ENCODE results near the gene COL11A2.

Gene COL11A2

GRCh38 chr6:33191383-33192104, 723 bp downstream of the COL11A2 start:
- DNase-seq, result no peak

DNA sequence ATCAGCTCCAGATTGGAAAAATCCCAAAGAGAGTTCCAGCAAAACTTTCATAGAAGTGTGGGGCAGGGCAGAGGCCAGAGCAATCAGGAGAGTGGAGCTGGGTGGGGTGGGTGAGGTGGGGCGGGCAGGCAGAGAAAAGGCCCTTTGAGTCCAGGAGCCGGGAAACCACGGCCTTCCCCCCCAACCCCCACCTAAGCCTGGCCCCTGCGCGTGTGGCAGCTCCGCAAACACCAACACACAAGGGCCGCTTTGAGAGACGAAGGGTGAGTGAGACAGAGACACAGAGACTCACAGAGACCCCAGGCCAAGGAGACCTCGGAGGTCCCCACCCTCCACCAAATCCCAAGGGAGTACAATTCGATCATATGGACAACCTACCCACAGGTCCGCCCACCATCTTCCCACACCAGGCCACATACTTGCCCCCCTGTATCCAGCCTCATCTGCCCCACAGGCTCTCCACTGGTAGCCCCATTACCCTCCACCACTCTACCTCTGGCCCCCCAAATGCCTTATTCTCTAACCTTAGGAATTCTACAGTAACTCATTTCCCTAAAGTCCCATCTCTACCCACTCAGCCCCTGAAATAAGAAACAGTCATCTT, 1.7 kb downstream of the COL11A2 start:
- DNase-seq, result no peak

GRCh38 chr6:33189625-33190448, 2.4 kb downstream of the COL11A2 start:
- no peak for DNase-seq

- no peak for DNase-seq
Observed at GRCh38 chr6:33189164-33189563, 3.1 kb downstream of the COL11A2 start.

- no peak for DNase-seq
Observed at GRCh38 chr6:33187809-33188208, 4.5 kb downstream of the COL11A2 start.

GRCh38 chr6:33185654-33186187, 6.5 kb downstream of the COL11A2 start:
- no peak for DNase-seq

GRCh38 chr6:33185190-33185589, 7.1 kb downstream of the COL11A2 start:
- no peak for DNase-seq

GRCh38 chr6:33183071-33183683, 9.1 kb downstream of the COL11A2 start:
- no peak for DNase-seq

DNA sequence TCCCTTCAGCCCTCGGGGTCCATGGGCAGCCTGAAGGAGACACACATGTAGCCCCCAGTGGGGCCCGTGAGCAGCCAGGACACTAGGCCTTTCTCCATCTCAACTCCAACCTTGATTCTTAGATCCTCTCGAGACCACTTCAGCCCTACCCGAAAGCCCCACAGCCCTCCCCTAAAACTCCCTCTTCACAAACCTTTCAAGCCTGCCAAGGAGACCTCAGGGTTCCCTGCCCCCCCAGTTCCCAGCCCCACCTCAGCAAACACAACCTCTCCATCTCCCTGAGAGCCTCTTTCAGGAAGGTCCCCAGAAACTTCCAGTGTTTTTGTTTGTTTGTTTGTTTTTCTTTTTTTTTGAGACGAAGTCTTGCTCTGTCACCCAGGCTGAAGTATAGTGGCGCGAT, 11.1 kb downstream of the COL11A2 start:
- no peak for DNase-seq

- DNase-seq, result no peak
Observed at GRCh38 chr6:33178755-33179475, 13.4 kb downstream of the COL11A2 start.

- no peak for DNase-seq
Observed at GRCh38 chr6:33177552-33178446, 14.5 kb downstream of the COL11A2 start.

- DNase-seq, result no peak
Observed at GRCh38 chr6:33176906-33177305, 15.4 kb downstream of the COL11A2 start.

GRCh38 chr6:33175436-33176069, 16.7 kb downstream of the COL11A2 start:
- no peak for DNase-seq

DNA sequence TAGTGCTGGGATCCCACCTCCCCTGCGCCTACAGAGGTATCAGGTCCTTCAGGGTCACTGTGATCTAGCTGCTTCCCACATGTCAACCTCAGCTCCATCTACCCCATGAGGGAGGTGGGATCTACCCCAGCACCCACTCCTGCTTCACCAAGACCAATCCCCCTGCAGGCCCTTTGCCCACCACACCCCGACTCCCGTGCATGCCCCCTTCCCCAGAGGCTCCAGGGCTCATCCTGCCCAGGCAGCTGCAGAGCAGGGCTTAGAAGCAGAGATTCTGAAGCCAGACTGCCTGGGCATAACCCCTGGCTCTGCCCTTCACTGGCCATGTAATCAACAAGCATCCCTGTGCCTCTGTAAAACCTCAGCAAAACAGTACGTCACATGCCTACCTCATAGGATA, 17.5 kb downstream of the COL11A2 start:
- DNase-seq, result no peak

- no peak for DNase-seq
Observed at GRCh38 chr6:33173535-33174180, 18.6 kb downstream of the COL11A2 start.

DNA sequence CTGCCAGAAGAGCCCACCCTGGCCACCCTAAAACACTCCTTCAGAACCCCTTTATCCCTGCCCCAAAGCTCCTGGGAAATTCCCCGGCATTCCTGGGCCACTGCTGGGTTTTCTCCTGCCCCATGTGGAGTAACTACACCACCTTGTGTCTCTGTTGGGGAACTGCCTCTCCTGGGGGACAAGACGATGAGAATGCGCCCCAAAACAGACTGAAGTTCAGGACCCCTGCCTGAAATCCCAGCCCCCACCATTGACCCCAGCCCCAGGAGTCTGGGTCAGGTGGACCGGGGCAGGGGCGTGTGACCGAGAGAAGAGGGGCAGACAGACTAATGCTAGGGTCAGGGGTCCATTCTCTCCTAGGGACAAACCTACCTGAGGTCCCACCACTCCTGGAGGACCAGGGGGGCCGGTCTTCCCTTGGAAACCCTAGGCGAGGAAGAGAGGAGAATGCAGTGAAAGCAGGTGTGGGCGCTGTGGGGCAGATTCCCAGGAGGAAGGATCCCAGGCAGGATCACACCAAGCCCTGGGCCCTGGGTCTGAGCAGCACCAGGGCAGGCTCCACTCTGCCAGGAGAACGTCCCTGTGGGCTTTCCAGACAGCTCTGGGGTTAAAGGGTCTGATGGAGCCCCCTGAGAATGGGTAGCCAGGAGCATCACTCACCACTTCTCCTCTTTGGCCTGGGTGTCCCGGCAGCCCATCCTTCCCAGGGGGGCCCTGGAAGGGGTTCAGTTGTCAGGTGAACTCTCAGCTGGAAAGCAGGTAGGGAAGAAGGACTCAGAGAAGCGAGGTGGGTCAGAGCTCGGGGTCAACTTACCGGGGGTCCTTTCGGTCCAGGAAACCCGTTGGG, 19.4 kb downstream of the COL11A2 start:
- DNase-seq, result no peak

DNA sequence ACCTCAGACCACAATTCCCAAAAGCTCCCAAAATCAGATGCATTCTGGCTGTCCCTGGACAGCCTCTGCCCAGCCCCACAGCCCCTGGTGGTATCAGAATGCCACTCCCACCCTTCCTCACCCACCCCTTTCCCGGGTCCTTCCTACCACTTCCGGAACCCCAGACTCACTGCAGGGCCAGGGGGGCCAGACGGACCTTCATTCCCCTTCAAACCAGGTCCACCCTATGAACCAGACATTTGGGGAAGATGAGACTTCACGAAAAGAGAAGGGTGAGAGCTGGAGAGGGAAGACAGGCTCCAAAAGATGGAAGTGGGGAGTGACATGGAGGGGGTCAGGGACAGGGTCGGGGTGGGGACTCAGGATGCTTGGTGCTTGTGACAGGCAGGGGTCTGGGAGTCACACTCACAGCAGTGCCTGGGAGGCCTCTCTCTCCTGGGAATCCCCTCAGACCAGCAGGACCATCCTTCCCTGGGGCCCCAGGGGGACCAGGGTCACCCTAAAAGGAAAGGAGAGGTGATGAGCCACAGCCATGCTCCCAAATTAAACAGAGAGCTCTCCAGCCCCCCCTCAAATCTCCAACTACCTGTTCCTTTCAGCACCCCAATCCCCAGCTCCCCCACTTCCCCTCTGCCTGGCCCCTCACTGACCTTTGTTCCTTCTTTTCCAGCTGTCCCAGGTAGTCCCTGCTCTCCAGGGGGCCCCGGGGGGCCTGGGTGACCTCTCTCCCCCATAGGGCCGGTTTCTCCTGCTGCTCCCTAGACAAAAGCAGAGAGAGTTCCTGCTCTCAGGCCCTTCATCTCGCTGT, 20.2 kb downstream of the COL11A2 start:
- DNase-seq, result no peak

Data from islet precursor cell (in vitro differentiated cells).